Neural cell (in vitro differentiated cells): Measurements from ENCODE around the gene MAGI1.

Source experiments
- CTCF ChIP-seq: fragments of 450-650 bp; IDR thresholded peaks from 2 replicates; pipeline ENCODE4 v1.5.1; 2014; ENCODE audit warnings: antibody characterized with exemption, mild to moderate bottlenecking, moderate library complexity; ENCODE audit not compliant: poor library complexity, severe bottlenecking
- EP300 ChIP-seq: fragments of 450-650 bp; conservative IDR thresholded peaks from 2 replicates; pipeline ENCODE4 v1.6.1; 2014; ENCODE audit warnings: antibody characterized with exemption, mild to moderate bottlenecking, moderate library complexity; ENCODE audit not compliant: poor library complexity, severe bottlenecking
- EZH2 ChIP-seq: fragments of 200-600, 300-800 bp; shearing (Covaris generic), sonication (generic); IDR thresholded peaks from 2 replicates; pipeline ENCODE4 v1.6.1; 2014; ENCODE audit warnings: antibody characterized with exemption, low read length, borderline replicate concordance, mild to moderate bottlenecking; ENCODE audit not compliant: insufficient read depth, poor library complexity, severe bottlenecking
- POLR2AphosphoS5 ChIP-seq: IDR thresholded peaks from 2 replicates; pipeline ENCODE4 v1.6.1; 2012
- REST ChIP-seq: IDR thresholded peaks from 2 replicates; pipeline ENCODE4 v1.6.1; 2012; ENCODE audit warnings: borderline replicate concordance
- SMC3 ChIP-seq: fragments of 450-650 bp; conservative IDR thresholded peaks from 2 replicates; pipeline ENCODE4 v1.6.1; 2014; ENCODE audit warnings: antibody characterized with exemption, mild to moderate bottlenecking, moderate library complexity; ENCODE audit not compliant: poor library complexity

GRCh38 chr3:65894679-65895453, 143.9 kb downstream of the MAGI1 start:
- TF ChIP-seq EZH2, result no peak
- no peak for TF ChIP-seq CTCF
- TF ChIP-seq POLR2AphosphoS5, result no peak
- TF ChIP-seq EP300, result no peak
- no peak for TF ChIP-seq REST
- no peak for TF ChIP-seq SMC3
